Kidney (tissue), 14 donors: ENCODE data around the gene CPVL. TPM values are rescaled to one million over a fixed set of nuclear protein-coding genes. Genes with fewer than 3 reads are reported as not detected.

Experiments used
- DNase-seq, 5 donors: peaks; one replicate each; pipeline ENCODE4 v3.0.0-alpha.2; 2013 to 2020
- FAIRE-seq: peaks from 2 replicates; lab custom pipeline; 2012; peaks lifted over from hg19 to GRCh38; lab: Jason Lieb, UNC
- H3K27ac ChIP-seq, 2 donors: one replicate each; pipeline ENCODE4 v1.7.0; 2013; ENCODE audit warnings: low read depth in 2 of 2, low read length in 2 of 2, inconsistent platforms in 1 of 2
- H3K27me3 ChIP-seq: one replicate; pipeline ENCODE4 v1.7.1; 2013; ENCODE audit warnings: low read length, inconsistent platforms; ENCODE audit not compliant: control insufficient read depth, insufficient read depth
- H3K36me3 ChIP-seq, 3 donors: one replicate each; pipeline versions ENCODE4 v1.7.0 to v1.7.1; 2013; ENCODE audit warnings: low read length in 3 of 3, control low read depth in 1 of 3, inconsistent platforms in 1 of 3; ENCODE audit not compliant: insufficient read depth in 3 of 3, control insufficient read depth in 2 of 3
- H3K4me1 ChIP-seq, 3 donors: one replicate each; pipeline versions ENCODE4 v1.7.0 to v1.7.1; 2013; ENCODE audit warnings: low read length in 3 of 3, inconsistent platforms in 1 of 3, low read depth in 1 of 3; ENCODE audit not compliant: control insufficient read depth in 2 of 3, insufficient read depth in 2 of 3
- H3K4me3 ChIP-seq, 3 donors: one replicate each; pipeline versions ENCODE4 v1.7.0 to v1.8.1; 2013; ENCODE audit warnings: low read length in 3 of 3, control low read depth in 1 of 3, inconsistent platforms in 1 of 3
- H3K9ac ChIP-seq, 3 donors: one replicate each; pipeline versions ENCODE4 v1.7.0 to v1.7.1; 2013; ENCODE audit warnings: low read length in 3 of 3, control low read depth in 1 of 3, inconsistent platforms in 1 of 3
- H3K9me3 ChIP-seq, 3 donors: one replicate each; pipeline versions ENCODE4 v1.7.0 to v1.7.1; 2013; ENCODE audit warnings: low read length in 3 of 3, control low read depth in 1 of 3, inconsistent platforms in 1 of 3; ENCODE audit not compliant: control insufficient read depth in 2 of 3, insufficient read depth in 1 of 3
- CTCF ChIP-seq: IDR thresholded peaks from 3 replicates; pipeline ENCODE4 v1.5.1; 2012; ENCODE audit warnings: mild to moderate bottlenecking, moderate library complexity, borderline replicate concordance; ENCODE audit not compliant: insufficient read depth; ENCODE audit errors: extremely low read depth
- intact Hi-C: fragments of 100-400 bp; cut with DNase I; formaldehyde crosslinking; loops from one replicate; pipeline ENCODE4 v1.11.1; 2022
- polyA plus RNA-seq: library from polyadenylated mRNA; stranded (reverse); fragments of 350-450 nt; fragmentation: Illumina TruSeq; extraction: RNeasy Lipid Tissue Mini Kit (QIAGEN cat#74804); gene quantifications from one replicate; pipeline ENCODE4 v1.2.3, GENCODE V29; 2014; ENCODE audit warnings: low read depth, low replicate concordance; ENCODE audit not compliant: insufficient read depth
- total RNA-seq: library from RNA; stranded (reverse); fragmentation: NEBNext Ultra II Directional; extraction: Animal tissue kit (Norgen Biotek cat#: 25700); gene quantifications from one replicate; pipeline ENCODE4 v1.2.1, GENCODE V29; 2021
- donor health status: control.
- donor health status: control.
- donor health status: control.
- donor health status: control.
- donor health status: control.
- donor health status: DM: yes; HTN: yes; CAD: no.
- donor health status: Normal renal cell carcinoma (clear cell type).

CPVL gene
- total and polyA plus RNA-seq, 2 donors from 2014 or later: 104 to 133 TPM

GRCh38 chr7:29063236-29063635 is 83.1 kb downstream of the CPVL start:
- Histone ChIP-seq H3K9me3 (peaks cover 0 to 6% (median 0%) of the 10 kb centered on the region in 3 donors), H3K4me1 (no peaks in the 10 kb centered on the region), H3K36me3 (no peaks in the 10 kb centered on the region), H3K4me3 (no peak overlapping the region), H3K27me3 (no peaks in the 10 kb centered on the region), H3K9ac (no peak overlapping the region), H3K27ac (no peak overlapping the region)
- DNase-seq: no peak
- no peak for FAIRE-seq
- intact Hi-C loops: no loop called here
- TF ChIP-seq CTCF: no peak

GRCh38 chr7:29053105-29053872 is 93.0 kb downstream of the CPVL start:
- Histone ChIP-seq H3K27ac (no peak overlapping the region), H3K27me3 (no peaks in the 10 kb centered on the region), H3K36me3 (no peaks in the 10 kb centered on the region), H3K4me1 (no peaks in the 10 kb centered on the region), H3K9me3 (peaks cover 0 to 4% (median 0%) of the 10 kb centered on the region in 3 donors), H3K4me3 (no peak overlapping the region), H3K9ac (no peak overlapping the region)
- TF ChIP-seq CTCF: no peak
- DNase-seq (no peak), FAIRE-seq (no peak)
- intact Hi-C loops: no loop called here

- no peak overlapping the region for H3K4me3 ChIP-seq
- no peak overlapping the region for H3K27ac ChIP-seq
- DNase-seq: no peak
- H3K36me3 ChIP-seq: no peaks in the 10 kb centered on the region
- no peaks in the 10 kb centered on the region for H3K27me3 ChIP-seq
- no peak overlapping the region for H3K9ac ChIP-seq
- intact Hi-C loops: no loop called here
- peaks cover 0 to 3% (median 0%) of the 10 kb centered on the region in 3 donors for H3K4me1 ChIP-seq
- no peak for TF ChIP-seq CTCF
- no peaks in the 10 kb centered on the region for H3K9me3 ChIP-seq
- no peak for FAIRE-seq
These were observed 99.4 kb downstream of the CPVL start for GRCh38 chr7:29046978-29047377.
